GM21786 (cell line): ENCODE results near the gene ZDHHC11.
"Not testable (repeated sequence)": the region's sequence is repeated elsewhere in the genome, so short reads cannot be mapped to it uniquely, and the experiment has no call there.

ENCODE experiments used
- ATAC-seq: cut with Tn5 transposase; IDR thresholded peaks from one replicate; pipeline ENCODE4 v1.9.1; 2021; ENCODE audit not compliant: unreplicated experiment

Gene ZDHHC11

GRCh38 chr5:763998-764781 is 86.6 kb downstream of the ZDHHC11 start:
- no peak for ATAC-seq

- no peak for ATAC-seq
Measured at GRCh38 chr5:763397-763796, 87.4 kb downstream of the ZDHHC11 start.

- not testable (repeated sequence) for ATAC-seq
Measured at GRCh38 chr5:762996-763395, 87.8 kb downstream of the ZDHHC11 start.

DNA sequence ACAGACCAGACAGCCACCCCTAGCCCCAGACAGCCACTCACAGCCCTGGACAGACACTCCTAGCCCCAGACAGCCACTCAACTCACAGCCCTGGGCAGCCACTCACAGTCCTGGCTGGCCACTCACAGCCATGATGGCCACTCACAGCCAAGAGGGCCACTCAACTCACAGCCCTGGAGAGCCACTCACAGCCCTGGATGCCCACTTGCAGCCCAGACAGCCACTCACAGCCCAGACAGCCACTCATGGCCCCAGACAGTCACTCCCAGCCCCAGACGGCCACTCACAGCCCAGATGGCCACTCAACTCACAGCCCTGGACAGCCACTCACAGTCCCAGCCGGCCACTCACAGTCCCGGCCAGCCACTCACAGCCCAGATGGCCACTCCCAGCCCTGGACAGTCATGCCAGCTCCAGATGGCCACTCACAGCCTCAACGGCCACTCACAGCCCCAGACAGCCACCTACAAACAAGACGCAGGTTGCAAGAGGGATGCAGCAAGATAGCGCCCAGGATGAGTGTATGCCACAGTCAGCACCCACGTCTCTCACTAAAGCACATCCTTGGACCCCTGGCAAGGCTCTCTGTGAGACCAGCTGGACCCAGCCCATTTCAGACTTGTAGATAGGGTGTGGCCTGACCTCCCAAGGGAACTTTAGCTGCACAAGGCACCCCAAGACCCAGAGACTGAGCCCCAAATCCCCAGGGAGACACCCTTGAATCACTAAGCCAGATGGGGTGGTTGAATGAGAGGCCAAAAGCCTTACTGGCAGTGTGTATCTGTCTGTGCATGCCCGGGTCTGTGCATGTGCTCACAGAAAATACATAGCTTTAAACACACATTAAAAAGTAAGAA is 88.7 kb downstream of the ZDHHC11 start:
- no peak for ATAC-seq

DNA sequence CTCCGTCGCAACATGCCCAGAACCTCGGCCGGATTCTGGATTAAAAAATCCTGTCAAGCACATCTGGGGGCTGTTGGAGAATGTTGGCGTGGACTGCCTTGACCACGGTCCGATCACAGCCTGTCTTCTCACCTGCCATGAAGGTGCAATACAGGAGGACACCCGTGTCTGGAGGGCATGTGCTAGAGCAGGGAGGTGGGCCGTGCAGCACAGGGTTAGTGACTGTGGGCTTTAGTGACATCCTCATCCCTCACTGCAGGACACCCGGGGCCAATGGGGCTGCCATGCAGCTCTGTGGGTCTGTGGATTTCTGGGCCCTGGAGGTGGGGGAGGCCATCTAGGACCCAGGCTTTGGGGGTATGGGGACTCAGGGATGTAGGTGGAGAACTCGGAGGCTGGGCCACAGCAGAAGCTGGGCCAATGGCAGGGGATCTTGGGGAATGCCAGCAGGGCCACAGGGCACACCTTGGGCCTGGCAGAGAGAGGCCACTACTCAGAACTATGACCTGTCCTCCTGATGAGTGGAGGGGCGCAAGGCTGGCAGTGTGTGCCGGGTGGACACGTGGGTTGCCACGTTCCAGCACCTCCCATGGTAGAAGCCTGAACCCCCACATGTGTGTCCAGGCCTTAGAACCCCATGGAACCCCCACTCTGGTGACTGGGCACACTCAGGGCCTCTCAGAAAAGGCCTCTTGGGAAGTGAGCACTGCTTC is 89.6 kb downstream of the ZDHHC11 start:
- ATAC-seq = no peak

GRCh38 chr5:760363-761058 is 90.3 kb downstream of the ZDHHC11 start:
- no peak for ATAC-seq

GRCh38 chr5:759781-760362 is 90.9 kb downstream of the ZDHHC11 start:
- no peak for ATAC-seq

DNA sequence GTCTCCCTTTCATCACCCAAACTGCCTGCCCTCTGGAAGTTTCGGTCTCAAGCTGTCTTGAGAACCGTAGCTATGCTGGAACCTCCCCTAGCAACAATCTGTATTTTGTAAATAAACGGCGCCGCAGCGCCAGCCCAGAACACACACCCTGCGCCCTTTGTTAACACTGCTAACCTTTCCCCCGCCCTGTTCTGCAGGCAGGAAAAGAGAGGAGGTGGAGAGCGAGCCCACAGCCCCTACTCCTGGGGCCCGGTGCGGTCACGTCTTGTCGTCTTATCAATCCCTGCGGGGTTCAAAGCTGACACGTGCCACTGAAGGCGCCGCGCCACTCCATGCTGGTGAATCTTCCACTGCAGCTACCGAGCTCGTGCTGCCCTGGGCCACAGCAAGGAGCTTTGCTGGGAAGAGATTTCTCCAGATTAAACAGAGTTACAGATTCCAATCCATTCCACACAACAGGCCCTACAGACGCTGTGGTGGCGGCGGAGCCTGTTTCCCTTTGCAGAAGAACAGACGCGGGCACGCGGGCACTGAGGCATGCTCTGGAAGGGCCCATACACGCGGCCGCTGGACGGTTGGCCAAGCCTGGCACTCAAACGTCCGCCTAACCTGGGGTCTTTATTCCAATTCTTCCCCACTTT is 91.6 kb downstream of the ZDHHC11 start:
- no peak for ATAC-seq

- no peak for ATAC-seq
Measured at GRCh38 chr5:758698-759053, 92.1 kb downstream of the ZDHHC11 start.

DNA sequence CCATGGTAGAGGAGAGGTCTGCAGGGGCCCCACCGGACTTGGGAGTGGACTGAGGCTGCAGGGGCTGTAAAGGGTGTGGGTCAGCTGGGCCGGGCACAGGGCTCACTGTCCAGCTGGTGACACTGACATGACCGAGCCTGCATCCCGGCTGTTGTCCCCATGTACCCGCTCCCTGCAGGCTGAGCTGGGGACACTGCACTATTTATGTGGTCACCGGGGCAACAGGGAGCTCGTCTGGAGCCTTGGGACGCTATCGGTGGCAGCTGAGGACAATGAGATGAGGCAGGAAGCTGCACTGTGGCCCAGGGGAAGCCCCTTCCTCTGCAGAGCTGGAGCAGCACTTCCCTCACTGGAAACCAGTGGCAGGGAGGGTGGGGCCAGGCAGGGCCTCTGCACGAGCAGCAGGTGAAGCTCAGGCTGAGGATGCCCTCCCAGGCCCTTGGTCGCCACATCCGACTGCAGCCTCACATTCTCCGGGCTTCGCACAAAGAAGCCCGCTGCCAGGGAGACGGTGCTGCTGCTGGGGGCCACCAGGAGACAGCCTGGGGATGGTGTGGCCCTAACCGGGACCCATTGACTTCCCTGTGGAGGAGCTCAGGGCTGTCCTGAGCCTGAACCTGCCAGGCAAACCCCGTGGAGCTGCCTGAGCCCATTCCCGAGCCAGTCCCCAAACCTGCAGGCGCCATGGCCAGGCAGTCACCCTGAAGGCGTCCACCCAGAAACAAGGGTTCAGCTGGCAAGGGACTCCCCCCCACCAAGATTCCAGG is 92.7 kb downstream of the ZDHHC11 start:
- ATAC-seq = no peak

DNA sequence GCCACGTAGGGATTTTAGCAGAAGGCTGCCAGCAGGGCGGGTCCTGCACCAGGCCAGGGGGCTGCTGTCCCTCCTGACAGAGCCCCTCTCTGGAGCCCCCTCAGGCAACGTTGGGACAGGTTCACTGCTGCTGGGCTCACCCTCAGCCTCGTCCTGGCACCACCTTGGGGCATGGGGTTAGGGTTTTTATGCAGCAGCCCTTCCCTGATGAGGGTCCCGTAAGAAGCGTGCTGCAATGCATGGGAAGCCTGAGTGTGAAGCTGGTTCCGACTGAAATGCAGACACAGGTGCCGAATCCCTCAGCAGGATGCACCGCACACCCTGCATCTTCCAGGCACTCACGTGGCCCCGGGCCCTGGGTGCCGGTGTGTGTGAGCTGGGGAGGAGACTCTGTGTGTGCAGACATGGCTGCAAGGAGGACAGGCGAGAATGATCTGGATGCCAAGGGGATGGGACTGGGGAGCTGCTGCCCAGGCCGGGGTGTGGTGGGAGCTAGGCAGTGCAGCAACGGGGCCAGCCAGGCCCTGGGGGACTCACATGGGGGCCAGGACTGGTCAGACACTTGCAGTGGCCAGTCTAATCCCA is 93.3 kb downstream of the ZDHHC11 start:
- ATAC-seq = no peak

GRCh38 chr5:756865-757345 is 93.9 kb downstream of the ZDHHC11 start:
- ATAC-seq = no peak

DNA sequence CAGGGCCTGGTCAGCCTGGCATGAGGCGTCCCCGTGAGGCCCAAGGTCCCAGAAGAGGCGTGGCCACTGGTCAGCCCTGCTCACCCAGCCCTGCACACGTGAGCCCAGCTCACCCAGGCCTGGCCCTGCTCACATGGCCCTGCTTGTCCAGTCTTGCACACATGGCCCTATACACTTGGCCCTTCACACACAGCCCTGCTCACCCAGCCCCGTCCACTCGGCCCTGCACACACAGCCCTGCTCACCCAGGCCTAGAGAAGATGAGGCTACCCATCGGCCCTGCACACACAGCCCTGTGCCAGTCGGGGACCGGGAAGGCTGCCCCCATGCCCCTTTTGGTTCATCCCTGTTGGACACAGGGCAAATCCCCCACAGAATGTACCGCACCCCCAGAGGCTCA is 94.6 kb downstream of the ZDHHC11 start:
- ATAC-seq = no peak

DNA sequence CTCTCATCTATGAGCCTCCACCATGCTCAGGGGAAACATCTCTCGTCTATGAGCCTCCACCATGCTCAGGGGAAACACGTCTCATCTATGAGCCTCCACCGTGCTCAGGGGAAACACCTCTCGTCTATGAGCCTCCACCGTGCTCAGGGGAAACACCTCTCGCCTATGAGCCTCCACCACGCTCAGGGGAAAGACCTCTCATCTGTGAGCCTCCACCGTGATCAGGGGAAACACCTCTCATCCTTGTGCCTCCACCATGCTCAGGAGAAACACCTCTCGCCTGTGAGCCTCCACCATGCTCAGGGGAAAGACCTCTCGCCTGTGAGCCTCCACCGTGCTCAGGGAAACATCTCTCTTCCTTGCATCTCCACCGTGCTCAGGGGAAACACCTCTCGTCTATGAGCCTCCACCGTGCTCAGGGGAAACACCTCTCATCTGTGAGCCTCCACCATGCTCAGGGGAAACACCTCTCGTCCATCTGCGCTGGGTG is 96.6 kb downstream of the ZDHHC11 start:
- peak; percentile 34 for ATAC-seq

DNA sequence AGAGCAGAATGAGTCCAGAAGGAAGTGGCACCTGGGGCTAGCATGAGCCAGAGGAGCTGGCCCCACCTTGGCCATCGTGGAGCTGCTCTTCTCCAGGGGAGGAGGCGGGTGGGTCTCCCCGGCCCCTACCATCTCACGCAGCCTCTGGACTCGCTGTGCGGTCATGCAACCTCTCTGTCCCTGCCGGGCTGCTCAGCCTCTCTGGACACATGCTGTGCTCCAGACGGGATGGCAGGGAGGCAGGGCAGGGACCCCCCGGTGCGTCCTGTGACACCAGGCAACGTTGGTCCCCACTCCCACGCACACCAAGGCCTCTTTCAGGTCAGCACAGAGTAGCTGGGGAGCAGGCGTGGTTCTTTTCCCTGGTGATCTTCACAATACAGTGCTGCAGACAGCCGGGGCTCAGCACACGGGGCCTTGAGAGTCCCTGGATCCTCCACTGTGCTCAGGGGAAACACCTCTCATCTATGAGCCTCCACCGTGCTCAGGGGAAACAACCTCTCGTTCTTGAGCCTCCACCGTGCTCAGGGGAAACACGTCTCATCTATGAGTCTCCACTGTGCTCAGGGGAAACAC is 97.1 kb downstream of the ZDHHC11 start:
- ATAC-seq = peak; percentile 30

DNA sequence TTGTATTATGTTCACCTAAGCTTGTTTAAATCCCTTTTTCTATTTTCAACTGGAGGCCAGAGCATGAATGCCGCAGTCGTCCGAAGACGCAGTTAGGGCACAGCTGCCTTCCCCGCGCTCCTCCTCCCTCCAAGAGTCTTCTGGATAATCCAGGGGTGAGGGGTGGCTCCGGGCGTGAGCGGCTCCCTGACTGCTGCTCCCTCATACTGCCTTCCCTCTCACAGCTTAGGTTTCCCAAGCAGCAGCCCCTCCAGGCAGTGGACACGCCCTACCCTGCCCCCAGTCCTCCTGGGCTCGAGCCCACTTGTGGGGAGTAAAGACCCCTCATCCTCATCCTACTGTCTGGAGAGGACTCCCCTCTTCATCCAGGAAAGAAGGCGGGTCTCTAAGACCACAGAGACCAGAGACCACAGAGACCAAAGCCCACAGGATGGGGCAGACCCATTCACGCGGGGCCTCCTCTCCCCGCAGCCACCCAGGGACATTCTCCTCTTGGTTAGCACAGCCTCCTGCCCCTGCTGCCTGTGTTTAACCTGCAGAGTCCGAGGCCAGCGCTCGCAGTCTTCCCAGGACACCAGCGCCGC is 98.2 kb downstream of the ZDHHC11 start:
- not testable (repeated sequence) for ATAC-seq

GRCh38 chr5:751992-752391 is 98.8 kb downstream of the ZDHHC11 start:
- not testable (repeated sequence) for ATAC-seq

- no peak for ATAC-seq
Measured at GRCh38 chr5:751496-751895, 99.3 kb downstream of the ZDHHC11 start.
